Measurements from ENCODE around the gene AIMP1.

AIMP1 gene

GRCh38 chr4:106305435-106306055 is 10.8 kb upstream of the AIMP1 start:
- no peak for DNase-seq (ENCODE audit: extremely low spot score)
- ChIA-PET CTCF (interaction anchor here (1.6 kb wide), 1 partner anchor 39 kb away, joined by 3 read pairs; no protein-coding TSS in a partner anchor), POLR2A (interaction anchor here (1.4 kb wide), 1 partner anchor 10 kb away, joined by 9 read pairs; the partner anchor contains the start of gene TBCK)
- TF ChIP-seq CTCF (IDR thresholded peaks at IDR 0.05; ENCODE audit: control extremely low read depth, extremely low read depth, low read depth, missing control alignments), result no peak

DNA sequence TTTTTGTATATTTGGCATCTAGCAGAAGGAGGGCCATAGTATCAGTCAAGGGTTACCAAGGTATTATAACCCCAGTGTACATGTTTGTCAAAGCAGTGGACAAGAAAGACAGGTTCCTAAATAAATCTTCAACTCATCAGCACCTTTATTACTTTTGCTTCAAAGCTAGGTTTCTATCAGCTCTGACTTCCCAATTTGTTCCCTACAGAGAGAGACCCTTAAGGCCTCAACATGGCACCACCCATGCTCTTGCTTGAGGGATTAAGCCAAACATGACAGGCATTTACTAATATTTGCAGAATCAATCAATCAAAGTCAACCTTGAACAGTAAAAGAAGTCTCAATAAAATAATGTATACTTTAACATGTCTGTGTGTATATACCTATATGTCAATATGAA is 9.8 kb upstream of the AIMP1 start:
- no peak for DNase-seq (ENCODE audit: extremely low spot score)
- TF ChIP-seq CTCF (IDR thresholded peaks at IDR 0.05; ENCODE audit: control extremely low read depth, extremely low read depth, low read depth, missing control alignments), result no peak
- ChIA-PET POLR2A (interaction anchor here (1.4 kb wide), 1 partner anchor 9 kb away, joined by 9 read pairs; the partner anchor contains the start of gene TBCK), CTCF (interaction anchor here (1.6 kb wide), 1 partner anchor 40 kb away, joined by 3 read pairs; no protein-coding TSS in a partner anchor)

GRCh38 chr4:106312377-106312776 is 4.0 kb upstream of the AIMP1 start:
- DNase-seq (ENCODE audit: extremely low spot score), result no peak
- ChIA-PET CTCF (no interaction called here), POLR2A (no interaction called here)
- no peak for TF ChIP-seq CTCF (IDR thresholded peaks at IDR 0.05; ENCODE audit: control extremely low read depth, extremely low read depth, low read depth, missing control alignments)

- ChIA-PET CTCF (interaction anchor here (2.0 kb wide), 1 partner anchor 14 kb away, joined by 6 read pairs; no protein-coding TSS in a partner anchor), POLR2A (no interaction called here)
- no peak for TF ChIP-seq CTCF (IDR thresholded peaks at IDR 0.05; ENCODE audit: control extremely low read depth, extremely low read depth, low read depth, missing control alignments)
- no peak for DNase-seq (ENCODE audit: extremely low spot score)
Measured at GRCh38 chr4:106312997-106313522, 3.3 kb upstream of the AIMP1 start.

DNA sequence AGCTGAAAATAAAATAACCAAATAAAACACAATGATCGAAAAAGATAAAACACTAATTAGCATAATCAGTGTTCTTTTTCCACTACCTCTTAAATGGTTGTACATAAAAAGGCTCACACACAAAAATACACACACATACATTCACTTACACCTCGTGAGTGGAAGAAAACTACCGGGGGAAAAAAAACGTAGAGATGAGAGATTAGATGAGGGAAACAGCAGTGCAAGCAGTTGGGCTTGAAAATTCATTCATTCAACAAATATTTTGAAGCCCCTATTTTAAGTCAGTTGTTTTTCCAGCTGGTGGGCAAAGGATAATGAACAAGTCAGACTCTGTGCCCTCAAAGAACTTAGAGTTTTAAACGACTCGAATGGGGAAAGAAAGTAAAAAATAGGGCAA is 1.4 kb upstream of the AIMP1 start:
- no peak for DNase-seq (ENCODE audit: extremely low spot score)
- TF ChIP-seq CTCF (IDR thresholded peaks at IDR 0.05; ENCODE audit: control extremely low read depth, extremely low read depth, low read depth, missing control alignments), result no peak
- POLR2A ChIA-PET, result interaction anchor here (0.6 kb wide), 1 partner anchor 157 kb away, joined by 6 read pairs; no protein-coding TSS in a partner anchor
- CTCF ChIA-PET, result interaction anchor here (2.0 kb wide), 1 partner anchor 12 kb away, joined by 6 read pairs; no protein-coding TSS in a partner anchor

GRCh38 chr4:106315476-106315967 is 828 bp upstream of the AIMP1 start:
- TF ChIP-seq CTCF (IDR thresholded peaks at IDR 0.05; ENCODE audit: control extremely low read depth, extremely low read depth, low read depth, missing control alignments), result no peak
- ChIA-PET CTCF (interaction anchor here (1.0 kb wide), 1 partner anchor 13 kb away, joined by 4 read pairs; no protein-coding TSS in a partner anchor), POLR2A (interaction anchor here (0.8 to 0.9 kb wide), 2 partner anchors 10 to 15 kb away, joined by 5 to 9 read pairs; no protein-coding TSS in a partner anchor)
- DNase-seq (ENCODE audit: extremely low spot score), result no peak
